HepG2 (cell line): ENCODE measurements around the gene IGF2. TPM values are rescaled to one million over a fixed set of nuclear protein-coding genes. Genes with fewer than 3 reads are reported as not detected.

Experiments
- BORCS8-MEF2B ChIP-seq: sonication (generic); formaldehyde crosslinking; IDR thresholded peaks from 2 replicates; pipeline ENCODE4 v1.8.0; 2022; ENCODE audit warnings: mild to moderate bottlenecking, missing genetic modification reagents
- GTF3A ChIP-seq: sonication (generic); formaldehyde crosslinking; conservative IDR thresholded peaks from 2 replicates; pipeline ENCODE4 v1.4.0; 2020; ENCODE audit warnings: mild to moderate bottlenecking, missing genetic modification reagents
- HNF4A ChIP-seq: sonication (generic); formaldehyde crosslinking; IDR thresholded peaks from 2 replicates; pipeline ENCODE4 v1.4.0; 2020; ENCODE audit warnings: missing genetic modification reagents
- HOXA9 ChIP-seq: sonication (generic); formaldehyde crosslinking; IDR thresholded peaks from 2 replicates; pipeline ENCODE4 v1.8.1; 2022; ENCODE audit warnings: missing genetic modification reagents, mild to moderate bottlenecking, moderate library complexity, borderline replicate concordance
- LCORL ChIP-seq, 2 experiments: fragments of 450-650 bp in 1 of 2; sonication (generic) in 1 of 2; formaldehyde crosslinking in 1 of 2; IDR thresholded peaks; 2 replicates each; pipeline versions ENCODE4 v1.5.0 to v1.6.1; 2017 to 2020; ENCODE audit warnings: antibody characterized with exemption in 1 of 2, missing genetic modification reagents in 1 of 2
- MXD4 ChIP-seq: IDR thresholded peaks from 2 replicates; pipeline ENCODE4 v1.6.1; 2016; ENCODE audit warnings: mild to moderate bottlenecking, missing biosample characterization, missing genetic modification reagents
- NFYC ChIP-seq: IDR thresholded peaks from 2 replicates; pipeline ENCODE4 v1.6.1; 2016; ENCODE audit warnings: missing genetic modification reagents, missing compliant biosample characterization
- NR2C2 ChIP-seq: sonication (generic); formaldehyde crosslinking; IDR thresholded peaks from 2 replicates; pipeline ENCODE4 v1.4.0; 2020; ENCODE audit warnings: missing genetic modification reagents, mild to moderate bottlenecking, moderate library complexity, borderline replicate concordance
- PRMT3 ChIP-seq: sonication (generic); formaldehyde crosslinking; IDR thresholded peaks from 2 replicates; pipeline ENCODE4 v1.8.1; 2022; ENCODE audit warnings: low read depth, mild to moderate bottlenecking, moderate library complexity, missing genetic modification reagents, borderline replicate concordance
- SATB2 ChIP-seq: sonication (generic); formaldehyde crosslinking; IDR thresholded peaks from 2 replicates; pipeline ENCODE4 v1.5.0; 2020; ENCODE audit warnings: missing genetic modification reagents
- SRSF4 ChIP-seq: fragments of 200-400 bp; formaldehyde crosslinking; IDR thresholded peaks from one replicate; pipeline ENCODE4 v1.6.1; 2018; ENCODE audit warnings: mild to moderate bottlenecking, low read depth, low read length, moderate library complexity; ENCODE audit not compliant: poor library complexity, severe bottlenecking
- TP53 ChIP-seq: sonication (generic); formaldehyde crosslinking; conservative IDR thresholded peaks from 2 replicates; pipeline ENCODE4 v1.4.0; 2020; ENCODE audit warnings: missing genetic modification reagents
- YEATS2 ChIP-seq: sonication (generic); formaldehyde crosslinking; IDR thresholded peaks from 2 replicates; pipeline ENCODE4 v1.4.0; 2020; ENCODE audit warnings: missing genetic modification reagents, borderline replicate concordance
- ZC3H13 ChIP-seq: sonication (generic); formaldehyde crosslinking; IDR thresholded peaks from 2 replicates; pipeline ENCODE4 v1.8.1; 2023; ENCODE audit warnings: mild to moderate bottlenecking, missing genetic modification reagents, moderate library complexity
- ZNF138 ChIP-seq: sonication (generic); formaldehyde crosslinking; IDR thresholded peaks from 2 replicates; pipeline ENCODE4 v1.5.0; 2020; ENCODE audit warnings: mild to moderate bottlenecking, low read depth, missing genetic modification reagents
- ZNF292 ChIP-seq: sonication (generic); formaldehyde crosslinking; IDR thresholded peaks from 2 replicates; pipeline ENCODE4 v1.8.1; 2022; ENCODE audit warnings: mild to moderate bottlenecking, low read depth, missing genetic modification reagents, borderline replicate concordance
- ZNF430 ChIP-seq: sonication (generic); formaldehyde crosslinking; IDR thresholded peaks from 2 replicates; pipeline ENCODE4 v1.9.0; 2021; ENCODE audit warnings: mild to moderate bottlenecking, missing genetic modification reagents
- ZNF558 ChIP-seq: sonication (generic); formaldehyde crosslinking; IDR thresholded peaks from 2 replicates; pipeline ENCODE4 v1.9.0; 2022; ENCODE audit warnings: mild to moderate bottlenecking, missing genetic modification reagents, borderline replicate concordance
- ZNF567 ChIP-seq: sonication (generic); formaldehyde crosslinking; IDR thresholded peaks from 2 replicates; pipeline ENCODE4 v1.8.1; 2023; ENCODE audit warnings: mild to moderate bottlenecking, missing genetic modification reagents, borderline replicate concordance
- ZNF589 ChIP-seq: sonication (generic); formaldehyde crosslinking; conservative IDR thresholded peaks from 2 replicates; pipeline ENCODE4 v1.8.0; 2022; ENCODE audit warnings: mild to moderate bottlenecking, moderate library complexity, missing genetic modification reagents
- ZNF768 ChIP-seq: sonication (generic); formaldehyde crosslinking; IDR thresholded peaks from 2 replicates; pipeline ENCODE4 v1.4.0; 2020; ENCODE audit warnings: missing genetic modification reagents
- polyA plus RNA-seq, 8 experiments: library from polyadenylated mRNA; depleted of rRNA in 3 of 8; stranded (reverse) in 7 of 8; unstranded in 1 of 8; fragments of >200 nt; fragmentation: Illumina TruSeq in 4 of 8; extraction: Trizol in 4 of 8; gene quantifications; 2 replicates each; pipeline versions ENCODE4 v1.2.1 to v1.2.3, GENCODE V29; 2011 to 2016; ENCODE audit warnings: low read depth in 4 of 8, missing spikeins in 1 of 8, mixed read lengths in 1 of 8; ENCODE audit not compliant: insufficient read depth in 1 of 8
- total RNA-seq, 5 experiments: library from RNA; depleted of rRNA; stranded (reverse); fragments of >200 nt; fragmentation: Illumina TruSeq; extraction: Trizol; gene quantifications; 2 replicates each; pipeline ENCODE4 v1.2.3, GENCODE V29; 2016; ENCODE audit warnings: low read depth in 1 of 5
- TF ChIP-seq, protein P1 (sequence below), 2 experiments: sonication (generic) in 1 of 2; formaldehyde crosslinking in 1 of 2; IDR thresholded peaks; 2 replicates each; pipeline versions ENCODE4 v1.4.0 to v1.6.1; 2016 to 2020; ENCODE audit warnings: borderline replicate concordance in 1 of 2, low read depth in 1 of 2, mild to moderate bottlenecking in 1 of 2, missing genetic modification reagents in 1 of 2
- TF ChIP-seq, protein P2 (sequence below): sonication (generic); formaldehyde crosslinking; IDR thresholded peaks from 2 replicates; pipeline ENCODE4 v1.4.0; 2020; ENCODE audit warnings: mild to moderate bottlenecking, low read depth, missing genetic modification reagents
- TF ChIP-seq, protein P3 (sequence below): IDR thresholded peaks from 2 replicates; pipeline ENCODE4 v1.6.1; 2016; ENCODE audit warnings: mild to moderate bottlenecking, missing biosample characterization, missing genetic modification reagents

IGF2 gene
- total and polyA plus RNA-seq, 2 of the 13 experiments (the other 11 are each of a cell fraction or from before 2014, with no cell fraction given), result 79.1 to 254 TPM

DNA sequence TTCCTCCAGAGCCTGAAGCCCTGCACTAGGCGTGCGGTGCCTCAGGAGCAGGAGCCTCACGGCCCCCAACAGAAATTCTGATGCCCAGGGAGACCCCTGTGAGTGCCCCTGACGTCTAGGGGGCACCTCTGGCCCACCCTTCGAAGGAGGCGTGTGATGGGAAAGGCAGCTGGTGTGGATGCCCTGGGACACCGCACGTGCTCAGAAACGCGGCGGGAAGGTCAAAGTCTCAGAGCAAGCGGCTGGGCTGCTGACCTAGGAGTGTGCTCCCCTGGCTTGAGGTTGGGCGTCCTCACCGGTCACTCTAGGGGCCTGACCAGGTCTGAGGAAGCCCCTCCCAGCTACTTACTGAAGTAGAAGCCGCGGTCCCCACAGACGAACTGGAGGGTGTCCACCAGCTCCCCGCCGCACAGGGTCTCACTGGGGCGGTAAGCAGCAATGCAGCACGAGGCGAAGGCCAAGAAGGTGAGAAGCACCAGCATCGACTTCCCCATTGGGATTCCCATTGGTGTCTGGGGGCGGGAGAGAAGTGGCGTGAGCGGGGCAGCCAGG lies 4.1 kb downstream of the IGF2 start (continued):
- TF ChIP-seq ZC3H13 (peak; percentile 89), NR2C2 (CRISPR knock-in tag) (peak; percentile 29; the same call in 1 of the 2 replicates), HNF4A (CRISPR knock-in tag) (peak; percentile 31; the same call in 1 of the 2 replicates), YEATS2 (0 out of 2 replicates have a peak, but pooled peaks have one; percentile 9), PRMT3 (no peak; the same call in 1 of the 2 replicates), ZNF589 (CRISPR knock-in tag) (peak; percentile 74; the same call in 1 of the 2 replicates), MXD4 (CRISPR knock-in tag) (peak; percentile 6), ZNF558 (CRISPR knock-in tag) (no peak), SRSF4 (no peak), NFYC (CRISPR knock-in tag) (no peak), BORCS8-MEF2B (CRISPR knock-in tag) (no peak), GTF3A (CRISPR knock-in tag) (0 out of 2 replicates have a peak, but pooled peaks have one; percentile 44), HOXA9 (peak; percentile 70; the same call in 1 of the 2 replicates), TP53 (CRISPR knock-in tag) (no peak), LCORL (IDR thresholded peaks at IDR 0.05) (no peak), LCORL (CRISPR knock-in tag; IDR thresholded peaks at IDR 0.05) (0 out of 2 replicates have a peak, but pooled peaks have one; percentile 25), ZNF292 (CRISPR knock-in tag) (no peak), ZNF430 (CRISPR knock-in tag) (peak; percentile 32; the same call in 1 of the 2 replicates), ZNF768 (CRISPR knock-in tag) (no peak), ZNF567 (CRISPR knock-in tag) (no peak), ZNF138 (CRISPR knock-in tag) (0 out of 2 replicates have a peak, but pooled peaks have one; percentile 20), SATB2 (CRISPR knock-in tag) (no peak)
- TF ChIP-seq, protein P1, sequence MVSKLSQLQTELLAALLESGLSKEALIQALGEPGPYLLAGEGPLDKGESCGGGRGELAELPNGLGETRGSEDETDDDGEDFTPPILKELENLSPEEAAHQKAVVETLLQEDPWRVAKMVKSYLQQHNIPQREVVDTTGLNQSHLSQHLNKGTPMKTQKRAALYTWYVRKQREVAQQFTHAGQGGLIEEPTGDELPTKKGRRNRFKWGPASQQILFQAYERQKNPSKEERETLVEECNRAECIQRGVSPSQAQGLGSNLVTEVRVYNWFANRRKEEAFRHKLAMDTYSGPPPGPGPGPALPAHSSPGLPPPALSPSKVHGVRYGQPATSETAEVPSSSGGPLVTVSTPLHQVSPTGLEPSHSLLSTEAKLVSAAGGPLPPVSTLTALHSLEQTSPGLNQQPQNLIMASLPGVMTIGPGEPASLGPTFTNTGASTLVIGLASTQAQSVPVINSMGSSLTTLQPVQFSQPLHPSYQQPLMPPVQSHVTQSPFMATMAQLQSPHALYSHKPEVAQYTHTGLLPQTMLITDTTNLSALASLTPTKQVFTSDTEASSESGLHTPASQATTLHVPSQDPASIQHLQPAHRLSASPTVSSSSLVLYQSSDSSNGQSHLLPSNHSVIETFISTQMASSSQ (IDR thresholded peaks at IDR 0.05; ENCODE audit: low read depth), result no peak
- TF ChIP-seq, protein P1 (CRISPR knock-in tag; IDR thresholded peaks at IDR 0.05; ENCODE audit: borderline replicate concordance), result peak; percentile 42; the same call in 1 of the 2 replicates
- TF ChIP-seq, protein P2, sequence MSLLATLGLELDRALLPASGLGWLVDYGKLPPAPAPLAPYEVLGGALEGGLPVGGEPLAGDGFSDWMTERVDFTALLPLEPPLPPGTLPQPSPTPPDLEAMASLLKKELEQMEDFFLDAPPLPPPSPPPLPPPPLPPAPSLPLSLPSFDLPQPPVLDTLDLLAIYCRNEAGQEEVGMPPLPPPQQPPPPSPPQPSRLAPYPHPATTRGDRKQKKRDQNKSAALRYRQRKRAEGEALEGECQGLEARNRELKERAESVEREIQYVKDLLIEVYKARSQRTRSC (CRISPR knock-in tag), result 0 out of 2 replicates have a peak, but pooled peaks have one; percentile 10
- TF ChIP-seq, protein P3, sequence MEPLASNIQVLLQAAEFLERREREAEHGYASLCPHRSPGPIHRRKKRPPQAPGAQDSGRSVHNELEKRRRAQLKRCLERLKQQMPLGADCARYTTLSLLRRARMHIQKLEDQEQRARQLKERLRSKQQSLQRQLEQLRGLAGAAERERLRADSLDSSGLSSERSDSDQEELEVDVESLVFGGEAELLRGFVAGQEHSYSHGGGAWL (CRISPR knock-in tag), result 0 out of 2 replicates have a peak, but pooled peaks have one; percentile 13
